Stimulated activated effector memory CD8-positive, alpha-beta T cell treated with anti-CD3 and anti-CD28 coated beads, Interleukin-12 subunit alpha, Interleukin-12 subunit beta, amount 100 ng/mL, for 72 hours (primary cell): Measurements from ENCODE around the gene CUL3.
"Not testable (repeated sequence)": the region's sequence is repeated elsewhere in the genome, so short reads cannot be mapped to it uniquely, and the experiment has no call there.

Source experiments
- ATAC-seq: fragments of 150-1000 bp; cut with Tn5 transposase; 2 replicates; pipeline ENCODE4 v1.10.0; 2021
- DNase-seq, 2 donors: peaks; one replicate each; pipeline ENCODE4 v3.0.0; 2021 to 2022; ENCODE audit warnings: low spot score in 2 of 2
- H3K27ac Mint-ChIP-seq: one replicate; pipeline ENCODE4 v1.8.0; 2022; ENCODE audit warnings: mild to moderate bottlenecking, mixed read lengths
- H3K36me3 Mint-ChIP-seq: one replicate; pipeline ENCODE4 v1.8.0; 2022; ENCODE audit warnings: mild to moderate bottlenecking, mixed read lengths
- H3K4me1 Mint-ChIP-seq: one replicate; pipeline ENCODE4 v1.8.0; 2022; ENCODE audit warnings: mixed read lengths
- H3K4me3 Mint-ChIP-seq: one replicate; pipeline ENCODE4 v1.8.0; 2022; ENCODE audit warnings: mild to moderate bottlenecking, mixed read lengths
- H3K9me3 Mint-ChIP-seq: one replicate; pipeline ENCODE4 v1.8.0; 2022; ENCODE audit warnings: mixed read lengths

Gene CUL3

DNA sequence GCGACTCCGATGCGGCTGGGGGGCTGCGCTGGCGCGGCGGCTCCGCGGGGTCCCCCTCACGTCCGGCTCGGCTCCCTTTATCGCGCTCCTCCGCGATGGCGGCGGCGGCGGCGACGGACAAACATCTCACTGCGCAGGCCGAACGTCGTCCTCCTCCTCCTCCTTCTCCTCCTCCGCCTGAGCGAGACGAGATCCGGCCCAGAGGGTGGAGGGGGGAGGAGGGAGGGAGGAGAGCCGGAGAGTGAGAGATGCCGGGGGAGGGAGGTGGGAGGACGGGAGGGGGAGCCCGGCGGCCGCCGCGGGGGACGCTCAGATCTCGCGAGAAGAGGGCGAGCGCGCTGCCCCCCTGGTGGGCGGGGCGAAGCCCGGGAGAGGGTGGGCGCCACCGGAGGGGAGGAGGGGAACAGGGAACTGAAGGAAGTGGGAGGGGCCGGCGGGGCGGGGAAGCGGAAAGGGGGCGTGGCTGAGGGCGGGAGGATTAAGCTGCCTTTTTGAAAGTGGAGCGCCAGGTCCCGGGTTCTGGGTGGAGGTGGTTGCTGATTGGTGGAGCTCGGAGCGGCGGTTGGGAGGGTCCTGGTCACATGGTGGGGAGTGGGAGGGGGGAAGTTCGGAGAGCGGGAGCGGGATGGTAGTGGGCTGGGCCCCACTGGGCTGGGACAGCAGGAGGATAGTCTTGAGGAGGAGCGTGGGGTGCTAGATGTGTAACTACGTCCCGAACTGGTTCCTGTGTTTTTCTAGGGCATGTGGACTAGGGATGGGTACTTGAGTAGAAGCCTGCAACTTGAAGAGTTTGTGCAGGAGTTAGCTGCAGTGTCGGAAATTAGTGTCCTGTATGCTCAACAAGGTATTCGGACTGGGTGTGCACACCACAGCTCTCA lies at the start of gene CUL3:
Gene CUL3 (minus strand): TSS at position 153 of the 878 bp plus-strand sequence. CDS start 354 bp downstream, outside the sequence.
- DNase-seq = peak; percentile 99
- Mint-ChIP-seq H3K27ac (peak within 1 kb of the TSS; percentile 96), H3K9me3 (no peaks in the 10 kb centered on the region), H3K4me1 (peaks cover 21% of the 10 kb centered on the region), H3K36me3 (peaks cover 45% of the 10 kb centered on the region), H3K4me3 (peak within 1 kb of the TSS; percentile 96)
- ATAC-seq = peak; percentile 90

DNA sequence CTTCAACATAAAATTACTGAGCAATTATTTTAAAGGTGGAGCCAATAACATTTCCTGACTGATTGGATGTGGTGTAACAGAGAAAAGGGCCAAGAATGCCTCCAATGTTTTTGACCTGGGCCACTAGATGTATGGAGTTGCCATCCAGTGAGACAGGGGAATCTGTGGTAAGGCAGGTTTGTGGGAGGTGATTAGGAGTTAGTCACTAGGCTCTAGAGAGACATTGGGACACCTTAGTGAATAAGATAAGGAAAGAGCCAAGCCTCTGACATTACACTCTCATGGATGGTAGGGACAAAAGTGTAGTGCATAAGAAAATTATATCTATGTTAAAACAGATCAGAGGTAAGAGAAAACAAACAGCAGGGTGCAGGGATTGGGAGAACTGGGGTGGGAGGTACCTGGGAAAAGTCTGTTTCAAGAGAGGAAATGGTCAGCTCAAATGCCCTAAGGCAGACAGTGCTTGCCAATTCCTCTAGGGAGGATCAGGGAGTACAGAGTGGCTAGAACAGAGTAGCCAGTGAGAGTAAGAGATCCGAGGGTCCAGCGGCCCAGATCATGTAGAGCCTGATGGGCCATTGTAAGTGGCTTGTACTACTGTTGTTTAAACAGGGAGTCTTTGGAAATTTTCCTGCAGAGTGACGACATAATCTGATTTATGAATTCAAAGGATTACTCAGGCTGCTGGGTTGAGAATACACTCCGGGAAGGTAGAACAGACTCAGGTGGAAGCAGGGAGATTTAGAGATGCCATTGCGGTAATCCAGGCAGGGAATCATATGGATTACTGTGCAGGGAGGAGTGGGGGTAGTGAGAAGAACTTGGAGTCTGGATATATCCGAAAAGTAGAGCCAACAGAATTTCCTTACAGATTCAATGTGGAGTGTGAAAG lies 45.7 kb upstream of the CUL3 start:
- no peaks in the 10 kb centered on the region for H3K9me3 Mint-ChIP-seq
- ATAC-seq (no peak), DNase-seq (no peak)
- no peak overlapping the region for H3K4me3 Mint-ChIP-seq
- no peaks in the 10 kb centered on the region for H3K36me3 Mint-ChIP-seq
- no peaks in the 10 kb centered on the region for H3K4me1 Mint-ChIP-seq
- no peak overlapping the region for H3K27ac Mint-ChIP-seq

DNA sequence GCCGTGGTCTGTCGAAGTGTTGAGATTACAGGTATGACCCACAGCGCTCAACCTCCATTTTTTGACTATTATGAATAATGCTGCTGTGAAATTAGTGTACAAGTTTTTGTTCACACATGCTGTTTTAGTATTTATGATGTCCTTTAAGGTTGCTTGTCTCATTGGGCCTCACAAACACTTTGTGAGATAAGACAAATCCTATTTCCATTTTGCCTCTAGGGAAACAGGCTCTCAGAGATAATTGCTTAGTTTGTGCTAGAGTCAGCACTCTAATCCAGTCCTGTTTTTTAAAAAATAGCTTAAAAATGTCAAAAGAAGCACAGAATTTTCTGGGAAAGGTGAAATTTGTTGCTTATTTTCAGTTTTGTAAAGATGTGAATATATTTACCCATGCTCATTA lies 43.3 kb upstream of the CUL3 start:
- Mint-ChIP-seq H3K27ac (no peak overlapping the region), H3K4me3 (no peak overlapping the region), H3K36me3 (no peaks in the 10 kb centered on the region), H3K9me3 (no peaks in the 10 kb centered on the region), H3K4me1 (no peaks in the 10 kb centered on the region)
- DNase-seq (no peak), ATAC-seq (no peak)

DNA sequence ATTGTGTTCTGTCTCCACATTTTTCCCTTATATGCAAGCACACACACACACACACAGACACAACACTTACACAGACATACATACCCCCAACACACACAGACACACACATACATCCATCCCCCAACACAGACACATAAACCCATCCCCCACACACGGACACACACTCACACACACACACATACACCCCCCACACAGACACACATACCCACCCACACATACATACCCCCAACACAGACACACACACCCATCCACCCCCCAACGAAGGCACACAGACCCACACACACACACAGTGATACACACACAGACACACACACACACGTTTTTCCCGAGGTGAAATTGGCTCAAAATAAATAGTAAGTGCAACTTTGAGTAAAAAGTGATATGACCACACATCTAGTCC lies 41.6 kb upstream of the CUL3 start:
- Mint-ChIP-seq H3K27ac (no peak overlapping the region), H3K4me1 (no peaks in the 10 kb centered on the region), H3K36me3 (no peaks in the 10 kb centered on the region), H3K4me3 (no peak overlapping the region), H3K9me3 (no peaks in the 10 kb centered on the region)
- DNase-seq = no peak
- no peak for ATAC-seq

DNA sequence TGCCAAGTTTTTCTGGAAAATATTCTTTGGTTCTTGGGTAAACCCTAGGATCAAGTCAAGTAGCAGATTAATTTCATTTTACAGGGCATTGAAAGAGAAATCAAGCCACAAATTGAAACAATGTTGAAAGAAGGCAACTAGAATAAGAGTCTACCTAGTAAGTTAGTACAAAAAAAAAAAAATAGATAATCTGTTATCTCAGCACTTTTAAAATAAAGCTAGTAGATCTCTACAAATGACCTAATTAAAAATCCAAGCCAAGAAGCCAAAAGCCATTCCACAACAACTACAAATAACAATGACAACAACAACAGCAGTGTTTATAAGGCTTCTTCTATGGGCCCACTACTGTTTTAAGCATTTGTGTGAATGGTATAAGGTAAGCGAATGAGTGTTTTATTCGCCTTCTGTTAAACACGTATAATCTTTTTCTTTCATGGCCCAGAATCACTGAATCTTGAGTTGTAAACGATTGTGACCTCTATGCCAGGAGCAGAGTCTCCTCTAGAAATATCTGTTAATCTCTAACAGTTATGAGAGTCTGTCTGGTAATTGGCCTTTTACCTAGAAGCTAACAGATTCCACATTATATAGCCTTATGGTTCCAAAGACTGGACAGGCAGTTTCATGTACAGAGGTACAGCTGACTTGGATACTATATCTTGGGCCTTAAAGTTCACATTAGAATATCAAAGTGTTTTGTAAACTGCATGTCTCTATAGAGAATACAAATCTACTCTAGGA lies 28.6 kb upstream of the CUL3 start:
- DNase-seq (no peak), ATAC-seq (no peak)
- H3K4me3 Mint-ChIP-seq = no peak overlapping the region
- no peaks in the 10 kb centered on the region for H3K36me3 Mint-ChIP-seq
- H3K4me1 Mint-ChIP-seq = no peaks in the 10 kb centered on the region
- no peaks in the 10 kb centered on the region for H3K9me3 Mint-ChIP-seq
- no peak overlapping the region for H3K27ac Mint-ChIP-seq

DNA sequence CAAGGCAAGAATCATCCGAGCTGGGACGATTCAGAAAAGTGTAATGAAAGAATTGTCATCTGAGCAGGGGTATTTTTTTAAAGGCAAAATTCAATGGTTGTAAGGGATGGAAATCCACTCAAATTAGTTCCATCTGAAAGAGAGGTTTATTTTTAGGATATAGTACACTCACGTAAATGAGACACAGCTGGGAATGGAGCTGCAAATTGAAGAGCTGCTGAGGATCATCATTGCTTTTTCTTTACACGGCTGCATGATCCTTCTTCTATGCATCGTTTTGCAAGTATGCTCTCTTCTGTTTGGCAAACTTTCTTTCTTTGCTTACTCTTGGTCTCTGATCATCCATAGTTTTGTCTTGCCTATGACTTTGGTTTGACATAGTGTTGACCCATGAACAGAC lies 27.4 kb upstream of the CUL3 start:
- Mint-ChIP-seq H3K27ac (no peak overlapping the region), H3K4me1 (no peaks in the 10 kb centered on the region), H3K9me3 (no peaks in the 10 kb centered on the region), H3K36me3 (no peaks in the 10 kb centered on the region), H3K4me3 (no peak overlapping the region)
- DNase-seq = no peak
- ATAC-seq = no peak

DNA sequence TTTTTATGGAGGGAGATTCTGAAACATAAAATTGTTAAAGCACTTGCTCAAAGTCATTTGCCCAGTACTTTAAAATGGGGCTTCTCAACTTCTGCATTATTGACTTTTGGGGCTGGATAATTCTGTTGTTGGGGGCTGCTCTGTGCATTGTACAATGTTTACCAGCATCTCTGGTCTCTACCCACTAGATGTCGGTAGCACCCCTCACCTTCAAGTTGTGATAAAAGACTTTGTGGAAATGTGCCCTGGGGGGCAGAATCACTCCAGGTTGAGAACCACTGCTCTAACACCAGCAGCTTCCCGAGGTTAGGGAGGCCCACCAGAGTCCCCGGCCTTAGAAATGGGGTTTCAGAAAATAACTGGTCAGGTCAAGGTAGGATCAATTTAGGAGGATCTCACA lies 26.8 kb upstream of the CUL3 start:
- no peak for ATAC-seq
- DNase-seq = no peak
- no peak overlapping the region for H3K4me3 Mint-ChIP-seq
- H3K36me3 Mint-ChIP-seq = no peaks in the 10 kb centered on the region
- no peak overlapping the region for H3K27ac Mint-ChIP-seq
- H3K9me3 Mint-ChIP-seq = no peaks in the 10 kb centered on the region
- no peaks in the 10 kb centered on the region for H3K4me1 Mint-ChIP-seq

DNA sequence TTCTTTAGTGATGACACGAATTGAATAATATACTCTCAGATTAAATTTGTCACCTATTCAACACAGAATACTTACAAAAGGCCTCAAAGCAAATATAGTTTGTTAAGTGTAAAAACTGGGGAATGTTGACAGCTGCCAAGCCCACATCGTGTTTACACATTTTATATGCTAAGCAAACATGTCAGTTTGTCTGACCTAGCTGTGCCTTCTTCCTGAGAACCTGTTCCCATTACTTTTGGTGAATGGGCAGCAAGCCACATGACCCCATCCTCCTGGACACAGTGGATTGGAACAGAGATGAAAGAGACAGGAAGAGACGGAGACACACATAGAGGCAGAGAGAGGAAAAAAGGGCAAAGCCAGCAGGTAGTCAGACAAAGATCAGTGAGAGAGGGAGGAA lies 22.9 kb upstream of the CUL3 start:
- Mint-ChIP-seq H3K36me3 (no peaks in the 10 kb centered on the region), H3K4me1 (peaks cover 2% of the 10 kb centered on the region), H3K4me3 (no peak overlapping the region), H3K27ac (no peak overlapping the region), H3K9me3 (no peaks in the 10 kb centered on the region)
- no peak for ATAC-seq
- DNase-seq = no peak

DNA sequence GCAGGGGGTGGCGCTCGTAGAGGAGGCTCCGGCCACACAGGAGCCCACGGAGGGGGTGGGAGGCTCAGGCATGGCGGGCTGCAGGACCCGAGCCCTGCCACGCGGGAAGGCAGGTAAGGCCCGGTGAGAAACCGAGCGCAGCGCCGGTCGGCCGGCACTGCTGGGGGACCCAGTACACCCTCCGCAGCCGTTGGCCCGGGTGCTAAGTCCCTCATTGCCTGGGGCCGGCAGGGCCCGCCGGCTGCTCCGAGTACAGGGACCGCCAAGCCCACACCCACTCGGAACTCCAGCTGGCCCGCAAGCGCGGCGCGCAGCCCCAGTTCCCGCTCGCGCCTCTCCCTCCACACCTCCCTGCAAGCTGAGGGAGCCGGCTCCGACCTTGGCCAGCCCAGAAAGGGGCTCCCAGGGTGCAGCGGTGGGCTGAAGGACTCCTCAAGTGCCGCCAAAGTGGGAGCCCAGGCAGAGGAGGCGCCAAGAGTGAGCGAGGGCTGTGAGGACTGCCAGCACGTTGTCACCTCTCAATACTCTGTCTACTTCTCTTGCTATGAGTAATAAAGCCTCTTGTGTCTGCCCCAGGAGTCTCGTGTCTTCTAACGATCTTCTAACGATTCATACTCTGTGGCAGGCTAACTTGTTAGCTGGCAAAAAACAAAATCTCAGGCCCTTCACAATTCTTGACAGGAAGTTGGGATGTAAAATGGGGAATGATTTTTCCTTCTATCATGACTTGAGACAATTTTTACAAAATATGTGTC lies 18.8 kb upstream of the CUL3 start:
- H3K9me3 Mint-ChIP-seq, H3K4me3 Mint-ChIP-seq, DNase-seq, H3K36me3 Mint-ChIP-seq, H3K27ac Mint-ChIP-seq: not testable (repeated sequence)
- peak; percentile 92 for ATAC-seq
- H3K4me1 Mint-ChIP-seq = peaks cover 11% of the 10 kb centered on the region

DNA sequence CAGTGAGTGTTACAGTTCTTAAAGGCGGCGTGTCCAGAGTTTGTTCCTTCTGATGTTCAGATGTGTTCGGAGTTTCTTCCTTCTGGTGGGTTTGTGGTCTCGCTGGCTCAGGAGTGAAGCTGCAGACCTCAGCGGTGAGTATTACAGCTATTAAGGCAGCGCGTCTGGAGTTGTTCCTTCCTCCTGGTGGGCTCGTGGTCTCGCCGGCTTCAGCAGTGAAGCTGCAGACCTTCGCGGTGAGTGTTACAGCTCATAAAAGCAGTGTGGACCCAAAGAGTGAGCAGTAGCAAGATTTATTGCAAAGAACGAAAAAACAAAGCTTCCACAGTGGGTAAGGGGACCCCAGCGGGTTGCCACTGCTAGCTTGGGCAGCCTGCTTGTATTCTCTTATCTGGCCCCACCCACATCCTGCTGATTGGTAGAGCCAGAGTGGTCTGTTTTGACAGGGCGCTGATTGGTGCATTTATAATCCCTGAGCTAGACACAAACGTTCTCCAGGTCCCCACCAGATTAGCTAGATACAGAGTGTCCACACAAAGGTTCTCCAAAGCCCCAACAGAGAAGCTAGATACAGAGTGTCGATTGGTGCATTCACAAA lies 17.7 kb upstream of the CUL3 start:
- not testable (repeated sequence) for ATAC-seq, H3K9me3 Mint-ChIP-seq, H3K36me3 Mint-ChIP-seq, DNase-seq
- Mint-ChIP-seq H3K4me3 (peak overlapping the region; percentile 68), H3K4me1 (peaks cover 11% of the 10 kb centered on the region), H3K27ac (peak overlapping the region; percentile 26)

DNA sequence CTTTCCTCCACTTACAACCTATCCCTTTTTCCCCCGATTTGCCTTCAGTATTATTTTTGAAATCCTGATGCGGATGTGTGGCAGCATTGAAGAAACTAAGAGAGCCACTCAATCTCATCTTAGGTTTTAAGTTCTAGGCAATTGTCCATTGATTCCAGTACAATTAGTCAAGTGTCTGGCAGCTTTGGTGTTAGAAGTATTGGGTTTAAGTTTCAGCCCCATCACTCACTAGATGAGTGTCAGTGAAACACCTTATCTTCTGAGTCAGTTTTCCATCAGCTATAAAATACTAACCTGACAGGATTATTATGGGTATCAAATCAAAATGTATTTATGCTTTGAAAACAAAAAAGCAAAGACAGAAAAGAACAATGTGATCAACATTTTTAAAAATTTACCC lies 16.8 kb upstream of the CUL3 start:
- Mint-ChIP-seq H3K36me3 (no peaks in the 10 kb centered on the region), H3K4me3 (no peak overlapping the region), H3K4me1 (peaks cover 11% of the 10 kb centered on the region), H3K27ac (no peak overlapping the region), H3K9me3 (no peaks in the 10 kb centered on the region)
- DNase-seq (no peak), ATAC-seq (peak; percentile 93)

DNA sequence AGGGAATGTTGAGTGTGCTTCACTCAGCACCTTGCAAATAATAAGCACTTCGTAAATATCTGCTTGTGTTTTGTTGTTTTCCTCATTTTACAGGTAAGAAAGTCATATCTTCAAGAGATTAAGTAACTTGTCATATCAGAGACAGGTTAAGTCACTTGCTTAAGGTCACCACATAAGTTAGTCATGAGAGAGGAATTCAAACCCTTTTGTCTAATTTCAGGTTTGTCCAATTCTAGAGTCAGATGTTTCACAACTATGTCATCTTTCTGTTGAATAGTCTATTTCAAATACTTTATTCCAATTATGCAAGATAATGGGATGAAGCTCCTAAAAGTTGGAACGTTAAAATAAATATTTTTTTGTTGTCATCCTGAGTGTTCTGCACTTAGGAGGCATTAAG lies 13.5 kb upstream of the CUL3 start:
- Mint-ChIP-seq H3K36me3 (no peaks in the 10 kb centered on the region), H3K4me1 (peaks cover 11% of the 10 kb centered on the region), H3K27ac (no peak overlapping the region), H3K9me3 (no peaks in the 10 kb centered on the region), H3K4me3 (no peak overlapping the region)
- DNase-seq (no peak), ATAC-seq (no peak)

DNA sequence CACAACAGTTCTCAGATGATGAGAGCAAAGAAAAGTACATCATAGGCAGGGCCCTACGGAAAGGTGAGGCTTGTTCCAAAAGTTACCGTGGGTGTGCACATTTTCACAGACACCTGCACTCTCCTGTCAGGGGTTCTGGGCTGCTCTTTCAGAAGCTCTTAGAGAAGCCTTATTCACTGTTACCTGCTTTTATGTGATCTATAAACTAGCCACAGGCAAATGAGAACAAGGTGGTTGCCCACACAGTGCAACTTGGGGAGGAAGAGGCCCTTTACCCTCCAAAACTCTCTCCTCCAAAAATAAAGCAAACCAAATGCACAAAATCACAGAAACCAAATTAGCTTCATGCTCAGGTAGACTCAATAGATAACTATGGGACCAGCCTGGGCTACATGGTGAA lies 11.1 kb upstream of the CUL3 start:
- no peaks in the 10 kb centered on the region for H3K4me1 Mint-ChIP-seq
- H3K9me3 Mint-ChIP-seq = no peaks in the 10 kb centered on the region
- H3K36me3 Mint-ChIP-seq = no peaks in the 10 kb centered on the region
- no peak for ATAC-seq
- no peak overlapping the region for H3K27ac Mint-ChIP-seq
- H3K4me3 Mint-ChIP-seq = no peak overlapping the region
- DNase-seq = no peak

DNA sequence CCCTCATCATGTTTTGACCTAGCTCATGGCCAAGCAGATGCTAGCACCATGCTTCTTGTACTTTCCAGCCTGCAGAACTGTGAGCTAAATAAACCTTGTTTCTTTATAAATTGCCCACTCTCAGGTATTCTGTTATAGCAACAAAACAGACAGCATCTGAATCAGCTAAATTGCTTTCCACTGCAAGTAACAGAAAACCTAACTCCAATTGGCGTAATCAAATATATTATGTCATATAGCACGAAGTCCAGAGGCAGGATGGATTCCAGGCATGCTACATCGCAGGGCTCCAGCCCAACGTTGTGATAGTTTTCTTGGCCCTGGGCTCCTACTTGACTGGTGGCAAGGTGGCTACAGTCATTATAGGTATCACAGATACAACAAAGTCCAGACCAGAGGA lies 10.4 kb upstream of the CUL3 start:
- no peak overlapping the region for H3K27ac Mint-ChIP-seq
- ATAC-seq (no peak), DNase-seq (no peak)
- no peaks in the 10 kb centered on the region for H3K36me3 Mint-ChIP-seq
- no peaks in the 10 kb centered on the region for H3K4me1 Mint-ChIP-seq
- no peak overlapping the region for H3K4me3 Mint-ChIP-seq
- H3K9me3 Mint-ChIP-seq = no peaks in the 10 kb centered on the region
